ENCODE data around the gene NRARP.

The NRARP gene

GRCh38 chr9:137310189-137311052 lies 8.3 kb upstream of the NRARP start:
- DNase-seq, result no peak

- DNase-seq, result no peak
Observed at GRCh38 chr9:137309368-137310188, 7.5 kb upstream of the NRARP start.

- DNase-seq, result no peak
Observed at GRCh38 chr9:137308057-137308619, 6.1 kb upstream of the NRARP start.

GRCh38 chr9:137307255-137308056 lies 5.4 kb upstream of the NRARP start:
- DNase-seq, result no peak

- no peak for DNase-seq
Observed at GRCh38 chr9:137306850-137307254, 4.8 kb upstream of the NRARP start.

DNA sequence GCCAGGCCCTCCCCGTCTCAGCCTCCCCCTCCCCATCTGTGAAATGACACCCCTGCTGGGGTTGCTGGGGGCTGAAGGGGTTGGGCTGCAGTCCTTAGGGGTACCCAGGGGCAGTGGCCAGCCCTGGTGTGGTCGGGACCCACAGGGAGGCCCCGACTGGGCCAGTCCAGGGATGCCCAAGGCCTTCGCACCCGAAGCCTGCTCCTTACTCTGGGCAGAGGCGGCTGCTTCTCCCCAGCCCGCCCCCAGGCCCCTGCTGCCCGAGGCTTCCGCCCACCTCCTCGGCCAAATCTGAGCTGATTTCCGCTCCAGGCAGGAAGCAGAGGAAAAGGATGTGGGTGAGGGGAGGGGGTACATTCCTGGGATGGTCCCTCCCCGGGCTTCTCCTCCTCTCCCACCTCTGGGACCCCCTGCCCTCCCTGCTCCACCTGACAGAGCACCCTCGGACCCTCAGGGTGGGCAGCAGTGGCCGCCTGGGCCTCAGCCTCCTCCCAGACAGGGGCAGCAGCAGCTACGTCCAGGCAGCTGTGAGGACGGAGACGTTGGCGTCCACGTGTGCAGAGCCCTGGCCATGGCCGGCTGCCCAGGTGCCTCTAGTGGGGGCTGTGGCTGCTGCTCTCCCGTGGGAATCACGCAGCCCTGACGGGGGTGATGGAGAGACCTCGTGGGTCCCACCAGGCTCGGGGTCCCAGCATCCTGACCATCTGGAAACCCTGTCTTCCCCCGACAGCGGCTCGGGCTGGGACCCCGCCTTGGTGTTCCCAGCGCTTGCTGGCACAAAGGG lies 4.2 kb upstream of the NRARP start:
- no peak for DNase-seq

DNA sequence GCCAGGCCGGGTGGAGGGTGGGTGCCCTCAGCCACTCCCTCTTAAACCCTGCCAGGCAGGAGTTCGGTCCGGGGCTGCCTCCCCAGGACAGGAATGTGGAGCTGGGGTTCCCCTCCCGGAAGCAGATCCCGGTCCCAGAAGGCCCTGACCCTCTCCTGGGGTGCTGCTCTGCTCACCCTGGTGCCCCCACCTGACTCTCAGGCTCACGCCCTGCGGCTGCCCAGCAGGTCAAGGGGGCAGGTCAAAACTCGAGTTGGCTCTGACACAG lies 3.7 kb upstream of the NRARP start:
- DNase-seq, result no peak

GRCh38 chr9:137305060-137305797 lies 3.2 kb upstream of the NRARP start:
- DNase-seq, result peak; percentile 74

- DNase-seq, result no peak
Observed at GRCh38 chr9:137304383-137305059, 2.5 kb upstream of the NRARP start.

GRCh38 chr9:137303893-137304382 lies 1.9 kb upstream of the NRARP start:
- no peak for DNase-seq

GRCh38 chr9:137303151-137303892 lies 1.3 kb upstream of the NRARP start:
- no peak for DNase-seq

- DNase-seq, result no peak
Observed at GRCh38 chr9:137302449-137303150, 529 bp upstream of the NRARP start.

GRCh38 chr9:137301081-137301947 lies 757 bp downstream of the NRARP start:
- peak; percentile 37 for DNase-seq

DNA sequence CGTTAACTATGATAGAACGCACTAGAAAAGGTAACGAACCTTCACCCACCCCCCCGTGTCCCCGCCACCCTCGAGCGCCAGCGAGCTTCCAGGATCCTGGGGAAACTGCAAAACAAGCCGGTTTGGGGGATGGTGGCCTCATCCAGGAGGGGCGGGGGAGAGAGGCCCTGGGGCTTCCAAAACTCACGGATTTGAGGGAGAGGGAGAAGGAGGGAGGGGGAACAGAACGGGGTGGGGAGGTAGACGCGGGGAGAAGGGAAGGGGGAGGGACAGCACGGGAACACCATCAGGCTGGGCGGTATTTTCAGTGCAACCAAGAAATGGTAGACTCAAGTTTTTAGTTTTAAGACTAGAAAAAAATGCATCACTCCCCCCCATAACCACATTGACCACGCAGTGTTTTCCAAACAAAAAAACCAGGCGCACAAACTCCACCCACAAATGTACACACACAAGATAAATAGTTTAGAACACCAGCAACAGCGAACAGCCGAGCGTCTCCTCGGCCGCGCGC lies 1.4 kb downstream of the NRARP start:
- no peak for DNase-seq

- no peak for DNase-seq
Observed at GRCh38 chr9:137299938-137300337, 2.1 kb downstream of the NRARP start.

DNA sequence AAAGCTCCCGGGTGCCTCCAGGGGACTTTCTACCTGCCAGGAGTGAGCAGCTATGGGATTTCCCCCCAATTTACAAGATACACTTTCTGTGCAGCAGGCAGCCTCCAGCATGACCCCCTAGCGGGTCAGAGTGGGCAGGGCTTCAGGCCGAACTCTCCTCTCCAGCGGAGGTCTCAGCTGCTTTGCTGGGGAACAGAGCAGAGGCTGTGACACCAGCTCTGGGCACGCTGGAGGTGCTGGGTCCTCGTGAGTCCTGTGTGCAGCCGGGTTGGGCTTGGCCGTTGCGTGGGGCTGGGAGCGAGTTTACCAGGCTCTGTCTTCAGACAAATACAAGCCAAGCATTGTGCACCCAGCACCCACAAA lies 2.9 kb downstream of the NRARP start:
- no peak for DNase-seq

GRCh38 chr9:137298401-137299202 lies 3.5 kb downstream of the NRARP start:
- no peak for DNase-seq

Data from CD4-positive, alpha-beta T cell treated with Interleukin-17A for 4 hours (primary cell).